Measurements from ENCODE around the gene MYG1. TPM values are rescaled to one million over a fixed set of nuclear protein-coding genes. Genes with fewer than 3 reads are reported as not detected.

MYG1 gene
- total RNA-seq, 2 experiments from 2014 or later = 53.4 to 64.9 TPM

DNA sequence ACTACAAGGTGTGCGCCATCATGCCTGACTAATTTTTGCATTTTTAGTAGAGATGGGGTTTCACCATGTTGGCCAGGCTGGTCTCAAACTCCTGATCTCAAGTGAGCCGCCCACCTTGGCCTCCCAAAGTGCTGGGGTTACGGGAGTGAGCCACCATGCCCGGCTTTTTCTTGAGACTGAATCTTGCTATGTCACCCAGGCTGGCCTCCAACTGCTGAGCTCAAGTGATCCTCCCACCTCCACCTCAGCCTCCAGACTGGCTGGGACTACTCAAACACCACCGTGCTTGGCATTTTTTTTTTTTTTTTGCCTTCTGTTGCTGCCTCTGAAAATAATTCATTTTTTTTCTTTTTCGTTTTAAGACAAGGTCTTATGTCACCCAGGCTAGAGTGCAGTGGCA is 39.6 kb upstream of the MYG1 start:
- peaks cover 33% of the 10 kb centered on the region for H3K4me1 ChIP-seq (ENCODE audit: insufficient read depth, low read length, poor library complexity, severe bottlenecking)
- DNase-seq (ENCODE audit: low spot score) = no peak
- BruUV-seq (replicated peaks) = no TSS peak
- no peak overlapping the region for H3K27ac ChIP-seq (ENCODE audit: low read depth, low read length, poor library complexity, severe bottlenecking)
- no peak for TF ChIP-seq EZH2phosphoT487 (IDR thresholded peaks at IDR 0.05; ENCODE audit: borderline replicate concordance, low read depth, low read length)
- TF ChIP-seq, protein P1, sequence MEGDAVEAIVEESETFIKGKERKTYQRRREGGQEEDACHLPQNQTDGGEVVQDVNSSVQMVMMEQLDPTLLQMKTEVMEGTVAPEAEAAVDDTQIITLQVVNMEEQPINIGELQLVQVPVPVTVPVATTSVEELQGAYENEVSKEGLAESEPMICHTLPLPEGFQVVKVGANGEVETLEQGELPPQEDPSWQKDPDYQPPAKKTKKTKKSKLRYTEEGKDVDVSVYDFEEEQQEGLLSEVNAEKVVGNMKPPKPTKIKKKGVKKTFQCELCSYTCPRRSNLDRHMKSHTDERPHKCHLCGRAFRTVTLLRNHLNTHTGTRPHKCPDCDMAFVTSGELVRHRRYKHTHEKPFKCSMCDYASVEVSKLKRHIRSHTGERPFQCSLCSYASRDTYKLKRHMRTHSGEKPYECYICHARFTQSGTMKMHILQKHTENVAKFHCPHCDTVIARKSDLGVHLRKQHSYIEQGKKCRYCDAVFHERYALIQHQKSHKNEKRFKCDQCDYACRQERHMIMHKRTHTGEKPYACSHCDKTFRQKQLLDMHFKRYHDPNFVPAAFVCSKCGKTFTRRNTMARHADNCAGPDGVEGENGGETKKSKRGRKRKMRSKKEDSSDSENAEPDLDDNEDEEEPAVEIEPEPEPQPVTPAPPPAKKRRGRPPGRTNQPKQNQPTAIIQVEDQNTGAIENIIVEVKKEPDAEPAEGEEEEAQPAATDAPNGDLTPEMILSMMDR (conservative IDR thresholded peaks at IDR 0.05; ENCODE audit: low read length) = no peak
- ChIA-PET CTCF (ENCODE audit: unreplicated experiment) (interaction anchor here (0.6 kb wide), 1 partner anchor 192 kb away, joined by 3 read pairs; no protein-coding TSS in a partner anchor), POLR2A (interaction anchor here (0.7 to 1.4 kb wide), 3 partner anchors 14 to 241 kb away, joined by 3 to 8 read pairs (median 6); partner anchors contain the start of genes AAAS and TARBP2)
- no peaks in the 10 kb centered on the region for H3K9me2 ChIP-seq (ENCODE audit: insufficient read depth, low read length)
- H3K36me3 ChIP-seq (ENCODE audit: insufficient read depth, low read length) = no peaks in the 10 kb centered on the region
- no peaks in the 10 kb centered on the region for H3K9me3 ChIP-seq (ENCODE audit: low read length)
- H3K4me3 ChIP-seq (ENCODE audit: low read depth, low read length, poor library complexity, severe bottlenecking) = no peak overlapping the region
- H3K4me2 ChIP-seq (ENCODE audit: low read length) = no peak overlapping the region
- intact Hi-C loops (cut with micrococcal nuclease; ENCODE audit: unreplicated experiment) = no loop called here
- no peaks in the 10 kb centered on the region for H3K79me2 ChIP-seq (ENCODE audit: insufficient read depth, low read depth, low read length)
- H2AFZ ChIP-seq (ENCODE audit: low read length) = peak overlapping the region; percentile 75; the same call in 1 of the 2 replicates
- no peaks in the 10 kb centered on the region for H4K20me1 ChIP-seq (ENCODE audit: insufficient read depth, low read length)

DNA sequence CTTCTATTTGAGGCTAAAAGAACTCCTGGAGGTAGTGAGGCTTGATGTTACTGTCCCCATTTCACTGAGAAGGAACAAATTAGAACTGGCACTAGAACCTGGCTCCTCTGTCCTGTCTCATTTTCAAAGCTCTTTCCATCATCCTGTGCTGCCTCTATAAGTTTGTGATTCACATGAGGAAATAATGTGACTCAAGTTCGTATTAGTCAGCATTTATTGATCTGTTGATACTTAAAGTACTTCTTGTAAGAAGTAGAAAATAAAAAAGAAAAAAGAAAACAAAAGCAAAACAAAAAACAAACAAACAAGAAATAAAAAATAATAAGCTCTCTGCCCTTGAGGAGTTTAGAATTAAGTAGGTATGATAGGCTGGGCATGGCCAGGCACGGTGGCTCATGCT is 33.7 kb upstream of the MYG1 start:
- Histone ChIP-seq H2AFZ (ENCODE audit: low read length) (no peak overlapping the region), H3K9me3 (ENCODE audit: low read length) (no peaks in the 10 kb centered on the region), H3K36me3 (ENCODE audit: insufficient read depth, low read length) (peaks cover 26% of the 10 kb centered on the region), H4K20me1 (ENCODE audit: insufficient read depth, low read length) (no peaks in the 10 kb centered on the region; the same call in 1 of the 2 replicates), H3K27ac (ENCODE audit: low read depth, low read length, poor library complexity, severe bottlenecking) (no peak overlapping the region), H3K9me2 (ENCODE audit: insufficient read depth, low read length) (no peaks in the 10 kb centered on the region), H3K4me3 (ENCODE audit: low read depth, low read length, poor library complexity, severe bottlenecking) (no peak overlapping the region), H3K4me1 (ENCODE audit: insufficient read depth, low read length, poor library complexity, severe bottlenecking) (peaks cover 30% of the 10 kb centered on the region), H3K4me2 (ENCODE audit: low read length) (no peak overlapping the region), H3K79me2 (ENCODE audit: insufficient read depth, low read depth, low read length) (peaks cover 27% of the 10 kb centered on the region)
- CTCF ChIA-PET (ENCODE audit: unreplicated experiment) = interaction anchor here (7.1 kb wide), 1 partner anchor 53 kb away, joined by 80 read pairs; no protein-coding TSS in a partner anchor
- no peak for DNase-seq (ENCODE audit: low spot score)
- intact Hi-C loops (cut with micrococcal nuclease; ENCODE audit: unreplicated experiment) = no loop called here
- BruUV-seq (replicated peaks) = no TSS peak
- POLR2A ChIA-PET = interaction anchor here (0.6 to 3.0 kb wide), 6 partner anchors 9 to 79 kb away, joined by 3 to 20 read pairs (median 4); no protein-coding TSS in a partner anchor
- no peak for TF ChIP-seq EZH2phosphoT487 (IDR thresholded peaks at IDR 0.05; ENCODE audit: borderline replicate concordance, low read depth, low read length)
- TF ChIP-seq, protein P1 (conservative IDR thresholded peaks at IDR 0.05; ENCODE audit: low read length) = no peak

DNA sequence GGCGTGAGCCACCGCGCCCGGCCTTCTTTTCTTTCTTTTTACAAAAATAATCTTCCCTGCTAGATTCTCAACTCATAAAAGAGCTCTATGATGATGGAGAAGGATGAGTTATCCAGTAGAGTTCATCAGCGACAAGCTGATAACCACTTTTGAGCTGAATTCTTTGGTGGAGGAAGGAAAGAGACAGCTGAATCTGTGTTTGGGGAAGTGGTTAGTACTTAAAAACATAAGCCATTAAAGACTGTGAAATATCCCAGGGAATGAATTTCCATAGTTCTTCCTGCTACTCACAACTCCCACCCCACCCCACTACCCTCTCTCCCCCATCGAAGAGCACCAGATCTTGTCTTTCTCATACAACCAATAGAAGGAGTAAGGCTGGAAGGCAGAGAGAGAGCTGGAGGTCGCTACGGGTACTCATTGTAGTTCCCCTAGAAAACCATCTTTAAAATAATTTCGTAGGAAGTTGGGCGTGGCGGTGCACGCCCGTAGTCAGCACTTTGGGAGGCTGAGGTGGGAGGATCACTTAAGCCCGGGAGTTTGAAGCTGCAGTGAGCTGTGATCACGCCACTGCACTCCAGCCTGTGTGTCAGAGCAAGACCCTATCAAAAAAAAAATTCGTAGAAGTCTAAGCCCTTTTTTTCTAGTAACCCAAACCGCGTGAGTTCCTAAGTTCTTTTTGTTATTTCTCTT is 32.0 kb upstream of the MYG1 start:
- Histone ChIP-seq H4K20me1 (ENCODE audit: insufficient read depth, low read length) (no peaks in the 10 kb centered on the region; the same call in 1 of the 2 replicates), H3K36me3 (ENCODE audit: insufficient read depth, low read length) (peaks cover 40% of the 10 kb centered on the region), H2AFZ (ENCODE audit: low read length) (peak overlapping the region; percentile 91), H3K4me1 (ENCODE audit: insufficient read depth, low read length, poor library complexity, severe bottlenecking) (peaks cover 31% of the 10 kb centered on the region), H3K9me3 (ENCODE audit: low read length) (no peaks in the 10 kb centered on the region), H3K79me2 (ENCODE audit: insufficient read depth, low read depth, low read length) (peaks cover 35% of the 10 kb centered on the region), H3K27ac (ENCODE audit: low read depth, low read length, poor library complexity, severe bottlenecking) (peak overlapping the region; percentile 33), H3K4me2 (ENCODE audit: low read length) (peak overlapping the region; percentile 94), H3K9me2 (ENCODE audit: insufficient read depth, low read length) (no peaks in the 10 kb centered on the region), H3K4me3 (ENCODE audit: low read depth, low read length, poor library complexity, severe bottlenecking) (peak overlapping the region; percentile 87)
- intact Hi-C loops (cut with micrococcal nuclease; ENCODE audit: unreplicated experiment) = no loop called here
- TF ChIP-seq EZH2phosphoT487 (IDR thresholded peaks at IDR 0.05; ENCODE audit: borderline replicate concordance, low read depth, low read length) = no peak
- TF ChIP-seq, protein P1 (conservative IDR thresholded peaks at IDR 0.05; ENCODE audit: low read length) = no peak
- no peak for DNase-seq (ENCODE audit: low spot score)
- ChIA-PET CTCF (ENCODE audit: unreplicated experiment) (interaction anchor here (0.5 to 7.1 kb wide), 12 partner anchors 8 to 108 kb away, joined by 3 to 80 read pairs (median 4); a partner anchor contains a TSS), POLR2A (interaction anchor here (0.6 to 4.6 kb wide), 20 partner anchors 9 to 332 kb away, joined by 3 to 43 read pairs (median 5); partner anchors contain the start of genes ITGB7, PFDN5 and SP1)
- BruUV-seq (replicated peaks) = no TSS peak

All from OCI-LY7 (cell line).